BJ (cell line): ENCODE measurements around the gene DOCK1. TPM values are rescaled to one million over a fixed set of nuclear protein-coding genes. Genes with fewer than 3 reads are reported as not detected.

Source experiments
- CTCF ChIA-PET: fragments of 350-600 bp; formaldehyde crosslinking; extraction: SDS; loops from one replicate; lab custom pipeline; 2021; ENCODE audit warnings: antibody characterized with exemption, inconsistent platforms; lab: Yijun Ruan, JAX
- POLR2A ChIA-PET: fragments of 300-600 bp; sonication (Branson Sonifier 250); formaldehyde crosslinking; extraction: SDS; loops from one replicate; lab custom pipeline; 2021; ENCODE audit warnings: antibody characterized with exemption; lab: Charles Lee
- DNase-seq: peaks from one replicate; pipeline ENCODE4 v3.0.0-alpha.2; 2011; ENCODE audit warnings: low read depth
- H3K27me3 ChIP-seq: 2 replicates; pipeline ENCODE4 v1.6.0; 2011; ENCODE audit warnings: low read length; ENCODE audit not compliant: control insufficient read depth, insufficient read depth
- H3K36me3 ChIP-seq: 2 replicates; pipeline ENCODE4 v1.5.1; 2011; ENCODE audit warnings: low read length; ENCODE audit not compliant: control insufficient read depth, insufficient read depth
- H3K4me3 ChIP-seq: 2 replicates; pipeline ENCODE4 v1.5.1; 2011; ENCODE audit warnings: low read depth, mild to moderate bottlenecking, control low read depth, low read length
- polyA plus RNA-seq: library from polyadenylated mRNA; depleted of rRNA; stranded (reverse); fragments of >200 nt; gene quantifications from 2 replicates; pipeline ENCODE4 v1.2.3, GENCODE V29; 2011
- TF ChIP-seq, protein P1 (sequence below): IDR thresholded peaks from 2 replicates; pipeline ENCODE4 v1.5.1; 2011; ENCODE audit warnings: low read depth, mild to moderate bottlenecking, control low read depth, inconsistent platforms, low read length, moderate library complexity; ENCODE audit not compliant: insufficient read depth

DOCK1 gene
- polyA plus RNA-seq, 1 experiment = 20.0 TPM

DNA sequence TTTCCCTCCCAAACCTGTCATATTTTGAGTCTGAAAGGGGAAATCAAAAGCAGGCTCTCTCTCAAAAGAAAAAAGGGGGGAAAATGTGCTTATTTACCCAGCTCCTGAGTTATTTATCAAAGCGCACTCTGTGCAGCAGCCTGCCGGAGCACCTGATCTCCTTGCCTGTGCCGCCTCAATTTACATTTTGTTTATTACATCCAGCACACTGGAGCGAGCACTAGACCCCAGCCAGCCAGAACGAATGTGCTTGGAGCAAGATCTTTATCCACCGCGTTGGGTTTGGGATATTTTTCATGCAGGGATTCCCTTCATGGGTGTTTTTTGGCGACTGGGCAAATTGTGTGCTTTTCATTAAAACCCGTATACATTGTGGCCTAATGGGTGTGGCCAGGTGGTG lies 453.1 kb downstream of the DOCK1 start:
- peaks cover 7% of the 10 kb centered on the region for H3K36me3 ChIP-seq
- CTCF ChIA-PET = interaction anchor here (0.6 kb wide), 1 partner anchor 907 kb away, joined by 3 read pairs; no protein-coding TSS in a partner anchor
- H3K4me3 ChIP-seq = no peak overlapping the region
- TF ChIP-seq, protein P1, sequence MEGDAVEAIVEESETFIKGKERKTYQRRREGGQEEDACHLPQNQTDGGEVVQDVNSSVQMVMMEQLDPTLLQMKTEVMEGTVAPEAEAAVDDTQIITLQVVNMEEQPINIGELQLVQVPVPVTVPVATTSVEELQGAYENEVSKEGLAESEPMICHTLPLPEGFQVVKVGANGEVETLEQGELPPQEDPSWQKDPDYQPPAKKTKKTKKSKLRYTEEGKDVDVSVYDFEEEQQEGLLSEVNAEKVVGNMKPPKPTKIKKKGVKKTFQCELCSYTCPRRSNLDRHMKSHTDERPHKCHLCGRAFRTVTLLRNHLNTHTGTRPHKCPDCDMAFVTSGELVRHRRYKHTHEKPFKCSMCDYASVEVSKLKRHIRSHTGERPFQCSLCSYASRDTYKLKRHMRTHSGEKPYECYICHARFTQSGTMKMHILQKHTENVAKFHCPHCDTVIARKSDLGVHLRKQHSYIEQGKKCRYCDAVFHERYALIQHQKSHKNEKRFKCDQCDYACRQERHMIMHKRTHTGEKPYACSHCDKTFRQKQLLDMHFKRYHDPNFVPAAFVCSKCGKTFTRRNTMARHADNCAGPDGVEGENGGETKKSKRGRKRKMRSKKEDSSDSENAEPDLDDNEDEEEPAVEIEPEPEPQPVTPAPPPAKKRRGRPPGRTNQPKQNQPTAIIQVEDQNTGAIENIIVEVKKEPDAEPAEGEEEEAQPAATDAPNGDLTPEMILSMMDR = no peak
- POLR2A ChIA-PET = no interaction called here
- no peak for DNase-seq
- no peaks in the 10 kb centered on the region for H3K27me3 ChIP-seq

GRCh38 chr10:127364034-127364433 lies 458.8 kb downstream of the DOCK1 start:
- Histone ChIP-seq H3K4me3 (no peak overlapping the region), H3K27me3 (no peaks in the 10 kb centered on the region), H3K36me3 (peaks cover 13% of the 10 kb centered on the region)
- TF ChIP-seq, protein P1 = no peak
- ChIA-PET POLR2A (no interaction called here), CTCF (interaction anchor here (1.6 kb wide), 1 partner anchor 9 kb away, joined by 5 read pairs; no protein-coding TSS in a partner anchor)
- DNase-seq = no peak

GRCh38 chr10:127368101-127368500 lies 462.9 kb downstream of the DOCK1 start:
- DNase-seq = no peak
- TF ChIP-seq, protein P1 = no peak
- ChIA-PET CTCF (interaction anchor here (0.6 to 1.1 kb wide), 2 partner anchors 109 to 341 kb away, joined by 3 read pairs; no protein-coding TSS in a partner anchor), POLR2A (no interaction called here)
- Histone ChIP-seq H3K27me3 (no peaks in the 10 kb centered on the region), H3K4me3 (no peak overlapping the region), H3K36me3 (peaks cover 12% of the 10 kb centered on the region)

DNA sequence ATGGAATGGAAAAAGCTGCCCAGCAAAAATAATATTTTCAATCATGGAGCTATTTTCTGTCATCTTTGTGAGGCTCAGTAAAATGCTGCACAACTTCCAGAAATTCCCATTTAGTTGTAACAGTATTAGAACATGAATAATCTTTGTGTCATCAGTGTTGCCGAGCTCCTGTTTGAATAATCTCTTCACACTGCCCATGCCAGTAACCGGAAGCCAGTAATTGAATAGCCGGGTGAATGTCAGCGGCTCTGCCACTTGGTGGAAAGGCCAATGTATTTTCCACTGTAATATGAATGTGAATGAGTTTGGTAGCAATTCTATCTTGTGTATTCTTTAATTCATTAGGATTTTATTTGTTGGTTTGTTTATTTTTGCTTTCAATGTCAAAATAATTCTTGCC lies 463.7 kb downstream of the DOCK1 start:
- Histone ChIP-seq H3K4me3 (no peak overlapping the region), H3K27me3 (no peaks in the 10 kb centered on the region), H3K36me3 (peaks cover 12% of the 10 kb centered on the region)
- DNase-seq = no peak
- CTCF ChIA-PET = interaction anchor here (1.1 kb wide), 1 partner anchor 342 kb away, joined by 3 read pairs; no protein-coding TSS in a partner anchor
- TF ChIP-seq, protein P1 = no peak
- POLR2A ChIA-PET = no interaction called here

DNA sequence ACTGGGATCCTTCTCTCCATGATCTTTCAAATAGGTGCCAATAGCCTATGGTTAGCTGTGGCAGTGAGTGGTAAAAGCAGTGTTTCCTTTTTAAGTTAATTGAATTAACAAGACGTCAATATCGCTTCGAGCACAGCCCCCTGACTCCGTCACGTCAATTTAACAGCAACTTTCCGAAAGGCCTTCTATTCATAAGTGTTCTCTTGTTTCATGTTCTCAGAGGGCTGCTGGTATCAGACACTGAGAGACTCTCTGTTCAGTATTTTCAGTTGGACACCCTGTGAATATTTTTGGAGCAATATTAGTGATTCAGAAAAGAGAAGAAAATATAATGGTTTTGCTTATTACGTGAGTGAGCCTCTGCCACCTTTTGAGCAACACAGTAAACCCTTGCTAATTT lies 465.4 kb downstream of the DOCK1 start:
- peaks cover 16% of the 10 kb centered on the region for H3K36me3 ChIP-seq
- ChIA-PET CTCF (no interaction called here), POLR2A (no interaction called here)
- TF ChIP-seq, protein P1 = no peak
- no peaks in the 10 kb centered on the region for H3K27me3 ChIP-seq
- no peak for DNase-seq
- H3K4me3 ChIP-seq = no peak overlapping the region
